Mesenchymal stem cell (in vitro differentiated cells and primary cell): ENCODE data around the gene EMID1.

Experiments
- DNase-seq: peaks from one replicate; pipeline ENCODE4 v3.0.0-alpha.2; 2013
- H2AFZ ChIP-seq: one replicate; pipeline ENCODE4 v1.6.1; 2013; ENCODE audit warnings: low read depth, mild to moderate bottlenecking, control low read depth, inconsistent platforms, low read length, moderate library complexity
- H2AK5ac ChIP-seq: 2 replicates; pipeline ENCODE4 v1.6.1; 2013; ENCODE audit warnings: low read length, moderate library complexity, mild to moderate bottlenecking, inconsistent platforms; ENCODE audit not compliant: severe bottlenecking
- H2BK120ac ChIP-seq: one replicate; pipeline ENCODE4 v1.6.1; 2013; ENCODE audit warnings: low read depth, mild to moderate bottlenecking, inconsistent platforms, low read length, moderate library complexity
- H2BK12ac ChIP-seq, 2 experiments: one replicate each; pipeline ENCODE4 v1.6.1; 2013; ENCODE audit warnings: inconsistent platforms in 2 of 2, low read length in 2 of 2, mild to moderate bottlenecking in 2 of 2, moderate library complexity in 2 of 2, control low read depth in 1 of 2
- H2BK15ac ChIP-seq: one replicate; pipeline ENCODE4 v1.6.1; 2013; ENCODE audit warnings: mild to moderate bottlenecking, low read depth, inconsistent platforms; ENCODE audit not compliant: poor library complexity, severe bottlenecking
- H2BK5ac ChIP-seq: 2 replicates; pipeline ENCODE4 v1.6.1; 2013; ENCODE audit warnings: low read depth, mild to moderate bottlenecking, low read length, control low read depth, inconsistent platforms; ENCODE audit not compliant: poor library complexity, severe bottlenecking
- H3K14ac ChIP-seq, 2 experiments: one replicate each; pipeline ENCODE4 v1.6.1; 2013; ENCODE audit warnings: inconsistent platforms in 2 of 2, low read length in 2 of 2, control low read depth in 1 of 2, mild to moderate bottlenecking in 1 of 2, moderate library complexity in 1 of 2
- H3K18ac ChIP-seq, 2 experiments: one replicate each; pipeline ENCODE4 v1.6.1; 2013; ENCODE audit warnings: inconsistent platforms in 2 of 2, low read length in 2 of 2, control low read depth in 1 of 2, low read depth in 1 of 2, mild to moderate bottlenecking in 1 of 2
- H3K23ac ChIP-seq, 2 experiments: one replicate each; pipeline ENCODE4 v1.6.1; 2013; ENCODE audit warnings: inconsistent platforms in 2 of 2, low read length in 2 of 2, mild to moderate bottlenecking in 2 of 2, moderate library complexity in 2 of 2, control low read depth in 1 of 2
- H3K27ac ChIP-seq: 2 replicates; pipeline ENCODE4 v1.5.1; 2013; ENCODE audit warnings: mild to moderate bottlenecking, moderate library complexity, low read length, control low read depth, inconsistent platforms; ENCODE audit not compliant: poor library complexity, severe bottlenecking
- H3K27me3 ChIP-seq, 2 experiments: 2 replicates each; pipeline versions ENCODE4 v1.6.1 to v1.7.0; 2013; ENCODE audit warnings: low read length in 2 of 2, mild to moderate bottlenecking in 2 of 2, moderate library complexity in 2 of 2, control low read depth in 1 of 2, inconsistent platforms in 1 of 2; ENCODE audit not compliant: control insufficient read depth in 1 of 2, insufficient read depth in 1 of 2
- H3K36me3 ChIP-seq, 2 experiments: 2 replicates each; pipeline versions ENCODE4 v1.6.1 to v1.7.0; 2013; ENCODE audit warnings: low read length in 2 of 2, control low read depth in 1 of 2, inconsistent platforms in 1 of 2, low read depth in 1 of 2, mild to moderate bottlenecking in 1 of 2; ENCODE audit not compliant: insufficient read depth in 2 of 2, control insufficient read depth in 1 of 2
- H3K4ac ChIP-seq, 2 experiments: one replicate each; pipeline ENCODE4 v1.6.1; 2013; ENCODE audit warnings: inconsistent platforms in 2 of 2, low read length in 2 of 2, mild to moderate bottlenecking in 2 of 2, moderate library complexity in 2 of 2, control low read depth in 1 of 2, low read depth in 1 of 2
- H3K4me1 ChIP-seq: 2 replicates; pipeline ENCODE4 v1.6.1; 2013; ENCODE audit warnings: low read depth, low read length, control low read depth; ENCODE audit not compliant: control insufficient read depth, insufficient read depth
- H3K4me2 ChIP-seq: 2 replicates; pipeline ENCODE4 v1.6.1; 2013; ENCODE audit warnings: low read length, mild to moderate bottlenecking, inconsistent platforms; ENCODE audit not compliant: poor library complexity, severe bottlenecking
- H3K4me3 ChIP-seq, 2 experiments: 2 replicates each; pipeline versions ENCODE4 v1.5.1 to v1.7.0; 2013; ENCODE audit warnings: low read length in 2 of 2, mild to moderate bottlenecking in 2 of 2, control low read depth in 1 of 2, low read depth in 1 of 2; ENCODE audit not compliant: insufficient read depth in 1 of 2
- H3K79me1 ChIP-seq: replicated peaks from 2 replicates; pipeline ENCODE4 v1.6.1; 2013; ENCODE audit warnings: mild to moderate bottlenecking, control low read depth, low read length, inconsistent platforms; ENCODE audit not compliant: poor library complexity, severe bottlenecking
- H3K9ac ChIP-seq: 2 replicates; pipeline ENCODE4 v1.7.0; 2013; ENCODE audit warnings: mild to moderate bottlenecking, low read length, moderate library complexity
- H3K9me3 ChIP-seq: 2 replicates; pipeline ENCODE4 v1.7.0; 2013; ENCODE audit warnings: mild to moderate bottlenecking, low read length; ENCODE audit not compliant: control insufficient read depth
- H4K8ac ChIP-seq: one replicate; pipeline ENCODE4 v1.6.1; 2013; ENCODE audit warnings: inconsistent platforms, mild to moderate bottlenecking, low read length, moderate library complexity
- H4K91ac ChIP-seq: one replicate; pipeline ENCODE4 v1.6.1; 2013; ENCODE audit warnings: mild to moderate bottlenecking, low read length, inconsistent platforms
- WGBS: methylation state at CpG from one replicate; pipeline ENCODE4 v1.1.7; 2013; ENCODE audit warnings: mixed read lengths; 5-methylcytosine and 5-hydroxymethylcytosine counted together

The EMID1 gene

DNA sequence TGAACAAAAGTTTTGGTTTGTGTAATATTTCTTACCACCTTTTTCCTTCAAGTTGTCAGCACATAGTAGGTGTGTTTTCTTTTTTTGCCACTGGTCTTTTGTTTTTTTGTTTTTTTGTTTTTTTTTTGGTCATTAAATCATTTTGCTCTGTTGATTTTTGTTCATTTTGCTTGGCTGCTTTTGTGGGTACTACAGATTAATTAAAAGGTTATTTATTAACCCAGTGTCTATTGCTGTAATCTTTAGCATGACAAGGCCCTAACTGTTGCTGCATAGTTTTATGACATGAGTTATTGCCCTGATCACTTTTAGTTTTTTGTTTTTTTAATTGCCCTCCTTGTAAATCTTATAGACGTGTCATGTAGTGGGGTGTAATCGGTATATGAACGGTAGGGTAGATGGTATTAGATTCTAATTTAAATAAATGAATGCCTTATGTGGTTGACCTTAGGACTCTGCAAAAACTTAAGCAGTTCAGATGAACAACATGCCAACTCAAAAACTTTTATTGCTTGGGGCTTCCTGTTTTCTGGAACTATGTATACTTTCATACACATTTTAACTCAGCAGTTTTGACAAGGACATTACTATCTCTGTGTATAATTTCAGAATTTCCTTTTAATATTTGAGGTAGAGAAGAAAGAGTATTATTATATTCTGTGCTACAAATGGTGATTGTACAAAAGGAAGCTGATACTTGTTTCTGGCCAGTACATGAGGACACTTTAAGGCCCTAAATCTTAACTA is 70.3 kb downstream of the EMID1 start:
- Histone ChIP-seq H3K9ac (peak overlapping the region; percentile 23), H3K14ac (no peak overlapping the region), H2BK12ac (no peak overlapping the region), H2AFZ (no peak overlapping the region), H2BK15ac (no peak overlapping the region), H3K4me1 (peaks cover 7% of the 10 kb centered on the region), H3K27ac (no peak overlapping the region), H3K4ac (no peak overlapping the region), H3K23ac (no peak overlapping the region), H3K27me3 (no peaks in the 10 kb centered on the region), H3K4me3 (no peak overlapping the region), H3K79me1 (no peaks in the 10 kb centered on the region), H2BK120ac (no peak overlapping the region), H4K8ac (no peak overlapping the region), H3K9me3 (no peaks in the 10 kb centered on the region), H3K4me2 (no peak overlapping the region), H3K18ac (no peak overlapping the region), H2AK5ac (no peak overlapping the region), H3K36me3 (peaks cover 27 to 94% of the 10 kb centered on the region in 2 experiments), H4K91ac (no peak overlapping the region), H2BK5ac (no peak overlapping the region)
- 62% methylated on average over 3 of the region's 3 CpGs for WGBS
- no peak for DNase-seq

DNA sequence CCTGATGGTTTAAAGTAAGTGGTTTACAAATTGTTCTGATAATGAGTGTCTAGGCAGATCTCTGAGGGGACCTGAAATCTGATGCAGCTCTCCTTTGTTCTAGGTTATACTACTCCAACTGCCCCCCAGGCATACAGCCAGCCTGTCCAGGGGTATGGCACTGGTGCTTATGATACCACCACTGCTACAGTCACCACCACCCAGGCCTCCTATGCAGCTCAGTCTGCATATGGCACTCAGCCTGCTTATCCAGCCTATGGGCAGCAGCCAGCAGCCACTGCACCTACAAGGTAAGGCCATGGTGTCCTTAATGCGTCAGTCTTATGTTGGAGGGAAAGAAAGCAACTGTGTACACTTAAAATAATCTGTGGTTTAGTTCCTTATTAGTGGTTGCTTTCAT is 72.2 kb downstream of the EMID1 start:
- Histone ChIP-seq H3K4me3 (no peak overlapping the region), H3K9me3 (no peaks in the 10 kb centered on the region), H2AFZ (no peak overlapping the region), H3K4me2 (no peak overlapping the region), H3K4ac (no peak overlapping the region), H4K91ac (no peak overlapping the region), H2BK15ac (no peak overlapping the region), H2BK5ac (no peak overlapping the region), H3K14ac (no peak overlapping the region), H2BK120ac (no peak overlapping the region), H3K36me3 (peaks cover 38 to 92% of the 10 kb centered on the region in 2 experiments), H3K18ac (no peak overlapping the region), H3K79me1 (no peaks in the 10 kb centered on the region), H2AK5ac (no peak overlapping the region), H2BK12ac (no peak overlapping the region), H3K9ac (no peak overlapping the region), H4K8ac (no peak overlapping the region), H3K27ac (no peak overlapping the region), H3K23ac (no peak overlapping the region), H3K27me3 (no peaks in the 10 kb centered on the region), H3K4me1 (peaks cover 7% of the 10 kb centered on the region)
- DNase-seq, result no peak
- WGBS, result 100% methylated on average over 1 of the region's 1 CpG

DNA sequence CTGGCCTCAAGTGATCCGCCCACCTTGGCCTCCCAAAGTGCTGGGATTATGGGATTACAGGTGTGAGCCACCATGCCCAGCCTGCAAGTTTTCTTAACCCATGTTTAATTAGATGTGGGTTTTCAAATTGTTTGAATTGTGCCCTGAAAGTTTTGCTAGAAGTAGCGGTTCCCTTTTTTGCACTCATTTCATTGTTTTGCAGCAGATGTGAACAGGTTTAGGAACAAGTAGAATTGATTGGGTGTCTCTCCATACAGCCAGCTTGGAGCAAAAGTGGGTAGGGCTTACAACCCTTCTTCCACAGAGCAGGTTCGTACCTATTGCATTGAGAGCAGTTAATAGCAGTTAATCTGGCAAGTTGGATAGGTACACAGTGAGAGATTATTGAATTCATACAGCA is 78.5 kb downstream of the EMID1 start:
- Histone ChIP-seq H2BK120ac (no peak overlapping the region), H3K79me1 (peaks cover 8% of the 10 kb centered on the region), H3K27me3 (no peaks in the 10 kb centered on the region), H4K8ac (no peak overlapping the region), H3K23ac (no peak overlapping the region), H3K14ac (no peak overlapping the region), H2AFZ (no peak overlapping the region), H3K4me1 (no peaks in the 10 kb centered on the region), H3K18ac (no peak overlapping the region), H2BK15ac (no peak overlapping the region), H4K91ac (no peak overlapping the region), H2AK5ac (no peak overlapping the region), H2BK5ac (no peak overlapping the region), H3K4me2 (no peak overlapping the region), H3K27ac (no peak overlapping the region), H3K4ac (no peak overlapping the region), H3K9ac (no peak overlapping the region), H3K36me3 (peaks cover 60 to 91% of the 10 kb centered on the region in 2 experiments), H2BK12ac (no peak overlapping the region), H3K9me3 (no peaks in the 10 kb centered on the region), H3K4me3 (no peak overlapping the region)
- 97% methylated on average over 3 of the region's 3 CpGs for WGBS
- no peak for DNase-seq

DNA sequence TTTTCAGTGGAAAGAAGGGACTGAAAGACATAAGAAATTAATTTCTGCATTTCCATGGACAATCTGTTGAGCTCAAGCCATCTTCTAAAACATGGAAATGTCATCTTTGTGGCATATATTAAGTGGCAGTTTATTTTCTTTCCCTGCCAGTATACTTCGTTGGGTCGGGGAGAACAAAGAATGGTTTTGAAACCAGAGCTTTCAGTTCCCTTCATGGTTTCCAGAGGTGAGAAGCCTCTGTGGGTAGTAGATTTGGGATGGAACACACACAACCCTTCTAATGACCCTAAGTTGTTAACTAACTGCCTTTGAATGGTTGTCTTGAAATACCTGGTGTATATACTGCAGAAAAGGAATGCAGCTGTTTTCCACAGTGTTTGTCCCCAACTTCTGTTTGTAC is 83.1 kb downstream of the EMID1 start:
- H3K36me3 ChIP-seq, result peaks cover 50 to 98% of the 10 kb centered on the region in 2 experiments
- DNase-seq, result no peak
- no peak overlapping the region for H3K9ac ChIP-seq
- no peaks in the 10 kb centered on the region for H3K9me3 ChIP-seq
- H3K4ac ChIP-seq, result no peak overlapping the region
- H3K14ac ChIP-seq, result no peak overlapping the region
- no peak overlapping the region for H2BK12ac ChIP-seq
- H2BK15ac ChIP-seq, result no peak overlapping the region
- H3K79me1 ChIP-seq, result peaks cover 9% of the 10 kb centered on the region
- no peaks in the 10 kb centered on the region for H3K27me3 ChIP-seq
- no peaks in the 10 kb centered on the region for H3K4me1 ChIP-seq
- no peak overlapping the region for H3K4me3 ChIP-seq
- H4K91ac ChIP-seq, result no peak overlapping the region
- H3K18ac ChIP-seq, result no peak overlapping the region
- no peak overlapping the region for H4K8ac ChIP-seq
- H2AK5ac ChIP-seq, result no peak overlapping the region
- 63% methylated on average over 2 of the region's 2 CpGs for WGBS
- no peak overlapping the region for H3K4me2 ChIP-seq
- no peak overlapping the region for H3K23ac ChIP-seq
- H2AFZ ChIP-seq, result no peak overlapping the region
- no peak overlapping the region for H2BK5ac ChIP-seq
- H2BK120ac ChIP-seq, result no peak overlapping the region
- H3K27ac ChIP-seq, result no peak overlapping the region
